Urinary bladder (tissue), 4 donors: ENCODE results near the gene RAE1. TPM values are rescaled to one million over a fixed set of nuclear protein-coding genes. Genes with fewer than 3 reads are reported as not detected.

ENCODE experiments used
- DNase-seq: peaks from one replicate; pipeline ENCODE4 v3.0.0-alpha.2; 2015; ENCODE audit errors: extremely low spot score
- H3K27ac ChIP-seq: one replicate; pipeline ENCODE4 v1.5.1; 2013; ENCODE audit warnings: low read depth, mild to moderate bottlenecking, moderate library complexity
- H3K36me3 ChIP-seq: one replicate; pipeline ENCODE4 v1.6.1; 2013; ENCODE audit warnings: mild to moderate bottlenecking, moderate library complexity; ENCODE audit not compliant: insufficient read depth
- H3K4me1 ChIP-seq: one replicate; pipeline ENCODE4 v1.6.1; 2013; ENCODE audit warnings: mild to moderate bottlenecking, moderate library complexity; ENCODE audit not compliant: insufficient read depth
- H3K4me3 ChIP-seq: one replicate; pipeline ENCODE4 v1.5.1; 2013; ENCODE audit warnings: low read depth, low read length
- WGBS: extraction: QIAGEN DNeasy Blood & Tissue Kit; methylation state at CpG from one replicate; pipeline ENCODE4 v1.1.7; 2013; 5-methylcytosine and 5-hydroxymethylcytosine counted together
- polyA plus RNA-seq: library from polyadenylated mRNA; stranded (reverse); fragments of 200-250 nt; gene quantifications from one replicate; pipeline ENCODE4 v1.2.3, GENCODE V29; 2013
- total RNA-seq: library from RNA; depleted of rRNA; stranded (reverse); fragments of >200 nt; gene quantifications from one replicate; pipeline ENCODE4 v1.2.3, GENCODE V29; 2014
- donor health status: healthy with polysubstance abuse.
- donor health status: healthy.

The RAE1 gene
- total and polyA plus RNA-seq, 2 donors = 20.4 to 23.6 TPM

DNA sequence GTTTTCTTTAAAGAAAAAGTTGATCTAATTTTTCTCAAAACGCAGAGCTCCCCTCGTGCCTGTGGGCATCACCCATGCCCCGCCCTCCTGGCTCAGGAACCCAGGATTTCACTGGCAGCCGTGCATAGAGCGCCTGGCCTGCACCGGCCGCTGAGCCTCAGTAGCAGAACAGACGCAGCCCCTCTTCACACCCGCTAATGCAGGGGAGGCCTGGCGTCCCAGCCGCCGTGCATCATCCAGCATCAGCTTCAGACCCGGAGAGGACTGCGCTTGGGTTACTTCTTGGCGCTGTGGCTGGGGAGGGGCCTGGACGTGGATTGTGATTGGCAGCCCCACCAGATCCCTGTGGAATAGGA, 58.2 kb downstream of the RAE1 start:
- Histone ChIP-seq H3K27ac (no peak overlapping the region), H3K4me1 (no peaks in the 10 kb centered on the region), H3K4me3 (no peak overlapping the region), H3K36me3 (peaks cover 1% of the 10 kb centered on the region)
- 59% methylated on average over 16 of the region's 16 CpGs for WGBS
- DNase-seq = no peak

DNA sequence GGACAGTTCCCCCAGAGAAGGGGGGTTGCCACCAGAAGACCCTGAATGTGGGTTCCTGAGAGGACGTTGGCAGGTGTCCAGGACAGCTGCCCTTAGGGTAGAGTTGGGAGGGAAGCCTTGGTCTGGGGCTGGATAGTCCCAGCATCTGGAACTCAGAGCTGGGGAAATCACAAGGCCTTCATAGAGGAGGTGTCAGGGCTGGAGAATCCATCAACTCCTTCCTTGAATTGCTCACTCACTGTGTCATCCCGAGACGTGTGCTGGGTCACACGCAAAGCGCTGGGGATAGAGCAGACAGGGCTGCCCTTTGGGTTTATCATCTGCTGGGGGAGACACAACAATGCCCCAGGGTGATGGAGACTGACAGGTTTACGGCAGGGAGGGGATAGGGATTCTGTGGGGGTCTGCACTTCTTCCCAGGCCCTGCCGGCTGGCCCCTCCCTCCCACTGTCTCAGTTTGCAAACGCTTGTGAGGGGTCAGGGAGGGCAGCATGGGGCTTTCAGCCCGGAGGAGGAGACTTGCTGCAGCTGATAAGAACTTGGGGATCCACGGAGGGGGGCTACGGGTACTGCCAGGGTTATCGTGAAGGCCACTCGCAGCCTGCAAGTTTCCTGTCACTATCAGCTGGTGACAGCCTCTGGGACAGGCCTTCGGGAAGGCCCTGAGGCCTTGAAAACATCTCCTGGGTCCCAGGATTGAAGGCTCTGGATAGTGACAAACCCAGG, 58.8 kb downstream of the RAE1 start:
- no peak for DNase-seq
- 39% methylated on average over 14 of the region's 14 CpGs for WGBS
- H3K4me1 ChIP-seq = no peaks in the 10 kb centered on the region
- H3K27ac ChIP-seq = no peak overlapping the region
- H3K4me3 ChIP-seq = no peak overlapping the region
- H3K36me3 ChIP-seq = peaks cover 1% of the 10 kb centered on the region

DNA sequence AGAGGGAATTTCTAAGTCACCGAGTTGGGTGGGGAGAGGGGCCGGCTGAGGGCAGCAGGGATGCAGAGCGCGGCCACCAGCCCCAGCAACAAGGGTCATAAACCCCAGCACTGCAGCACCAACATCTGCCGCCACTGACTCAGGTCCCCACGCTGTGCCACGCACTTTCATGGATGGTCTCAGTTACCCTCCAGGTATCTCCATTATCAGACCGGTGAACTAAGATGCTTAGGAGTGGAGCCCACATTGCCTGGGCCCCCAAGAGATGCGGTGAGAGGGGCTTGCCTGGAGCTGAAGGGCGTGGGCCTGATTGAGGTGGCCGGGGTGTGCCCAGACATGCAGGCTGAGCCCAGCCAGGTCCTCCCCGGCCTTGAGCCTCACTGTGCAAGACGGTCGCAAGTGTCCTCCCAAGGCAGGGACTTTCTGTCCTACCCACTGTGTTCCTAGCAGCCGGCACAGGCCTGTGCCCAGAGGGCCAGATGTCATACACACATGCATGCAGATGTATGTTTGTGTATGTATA, 59.4 kb downstream of the RAE1 start:
- H3K4me3 ChIP-seq = no peak overlapping the region
- DNase-seq = no peak
- H3K4me1 ChIP-seq = no peaks in the 10 kb centered on the region
- H3K27ac ChIP-seq = no peak overlapping the region
- WGBS = 76% methylated on average over 15 of the region's 15 CpGs
- H3K36me3 ChIP-seq = peaks cover 1% of the 10 kb centered on the region

DNA sequence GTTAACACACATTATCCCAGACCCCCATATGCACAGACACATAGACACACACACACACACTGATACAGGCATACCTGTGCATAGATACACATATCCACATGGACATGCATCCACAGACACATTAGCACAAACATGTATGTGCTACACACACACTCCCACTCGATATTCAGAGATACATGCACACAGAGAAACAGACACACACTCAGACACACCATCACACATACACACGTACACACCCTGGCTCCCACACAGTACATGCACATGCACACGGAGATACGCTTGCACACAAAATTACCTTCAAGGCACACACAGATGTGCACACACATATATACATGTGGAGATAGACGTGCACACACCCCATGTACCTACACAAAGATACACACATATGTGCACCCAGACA, 59.9 kb downstream of the RAE1 start:
- Histone ChIP-seq H3K4me1 (no peaks in the 10 kb centered on the region), H3K4me3 (no peak overlapping the region), H3K27ac (no peak overlapping the region), H3K36me3 (peaks cover 1% of the 10 kb centered on the region)
- no peak for DNase-seq
- 92% methylated on average over 5 of the region's 5 CpGs for WGBS

DNA sequence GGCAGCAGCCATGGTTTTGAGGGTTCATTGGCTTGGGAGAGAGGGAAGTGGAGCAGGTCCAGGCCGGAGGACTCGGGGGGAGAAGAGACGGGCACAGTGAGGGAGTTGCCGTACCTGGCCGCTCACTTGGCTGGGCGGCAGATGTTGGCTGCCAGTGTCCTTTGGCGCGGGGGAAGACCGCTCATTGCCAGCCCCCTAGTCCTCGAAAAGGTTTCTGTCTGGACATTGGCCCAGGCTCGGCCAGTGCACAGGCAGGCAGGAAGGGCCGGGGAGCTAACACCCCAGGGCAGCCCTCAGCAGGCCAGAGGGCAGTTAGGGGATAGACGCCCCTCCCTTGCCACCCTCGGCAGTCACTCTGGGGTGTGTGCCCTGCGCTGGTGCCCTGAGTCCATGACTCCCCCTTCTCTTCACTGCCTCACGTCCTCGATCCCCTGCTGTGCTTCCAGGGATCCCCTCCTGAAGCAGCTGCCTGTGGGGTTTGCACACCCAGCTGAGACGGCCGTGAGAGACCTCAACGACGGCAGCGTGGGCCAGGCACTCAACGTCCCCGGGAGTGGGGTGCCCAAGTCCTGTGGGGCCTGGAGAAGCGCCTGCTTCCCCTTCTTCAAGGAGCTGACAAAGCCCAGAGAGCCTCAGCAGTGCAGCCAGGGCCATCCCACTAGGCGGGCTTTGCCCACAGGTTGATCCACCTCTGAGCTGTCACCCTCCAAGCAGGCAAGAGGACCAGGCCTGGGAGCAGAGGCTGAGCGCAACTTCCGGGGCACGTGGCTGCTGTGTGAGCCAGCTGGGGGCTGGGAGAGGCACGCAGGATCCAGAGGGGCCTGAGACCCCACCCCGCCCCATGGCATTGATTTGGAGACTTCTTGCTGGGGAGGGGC, 60.6 kb downstream of the RAE1 start:
- Histone ChIP-seq H3K36me3 (peaks cover 1% of the 10 kb centered on the region), H3K4me1 (no peaks in the 10 kb centered on the region), H3K4me3 (no peak overlapping the region), H3K27ac (no peak overlapping the region)
- 78% methylated on average over 31 of the region's 31 CpGs for WGBS
- no peak for DNase-seq

DNA sequence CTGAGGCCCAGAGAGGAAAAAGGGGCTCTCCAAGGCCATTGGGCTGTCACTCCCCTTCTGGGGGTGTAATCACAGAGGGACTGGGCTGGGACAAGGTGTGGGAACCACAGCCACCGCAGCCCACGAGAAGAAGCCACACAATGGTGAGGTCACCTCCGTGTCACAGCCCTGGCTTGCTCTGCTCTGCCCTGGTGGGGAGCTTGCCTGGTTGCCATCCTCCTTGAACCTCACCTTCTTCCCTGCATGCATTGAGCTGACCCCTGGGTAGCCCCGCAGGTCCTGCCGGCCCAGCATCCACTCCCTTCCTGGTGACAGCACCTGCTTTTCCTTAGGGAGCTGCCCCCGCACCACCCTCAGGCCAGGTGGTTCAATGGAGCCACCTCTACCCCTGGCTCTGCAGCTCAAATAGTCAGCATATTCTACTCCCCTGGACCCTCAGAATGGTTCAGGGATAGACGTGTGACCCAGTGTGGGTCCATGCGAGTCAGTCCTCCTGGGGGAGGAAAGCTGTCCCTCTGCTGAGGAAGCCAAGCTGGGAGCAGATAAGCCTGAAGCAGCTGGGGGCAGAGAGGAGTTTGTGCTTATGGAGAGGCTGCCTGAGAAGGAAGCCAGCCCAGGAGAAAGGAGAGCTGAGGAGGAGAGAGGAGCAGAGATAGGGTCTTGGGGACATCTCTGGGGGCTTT, 61.4 kb downstream of the RAE1 start:
- 75% methylated on average over 8 of the region's 8 CpGs for WGBS
- DNase-seq = no peak
- no peak overlapping the region for H3K27ac ChIP-seq
- no peaks in the 10 kb centered on the region for H3K4me1 ChIP-seq
- H3K4me3 ChIP-seq = no peak overlapping the region
- peaks cover 1% of the 10 kb centered on the region for H3K36me3 ChIP-seq

DNA sequence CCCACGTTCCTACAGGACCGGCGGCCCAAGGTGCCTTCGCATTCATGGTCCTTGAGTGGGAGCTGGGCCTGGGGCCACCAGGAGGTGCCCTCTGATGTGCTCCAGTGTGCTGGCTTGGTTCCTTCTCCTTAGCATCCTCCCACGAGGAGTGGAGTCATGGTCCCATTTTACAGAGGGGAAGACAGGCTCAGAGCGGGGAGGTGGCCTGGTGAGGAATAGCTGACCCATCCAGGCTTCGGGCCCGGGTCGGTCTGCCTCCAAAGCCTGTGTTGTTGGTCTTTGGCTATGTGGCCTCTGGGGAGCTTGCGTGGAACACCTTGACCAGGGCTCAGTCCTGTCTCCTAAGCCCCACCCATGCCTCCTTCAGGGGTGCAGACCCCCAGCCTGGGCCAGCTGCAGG, 62.9 kb downstream of the RAE1 start:
- DNase-seq = no peak
- WGBS = 92% methylated on average over 10 of the region's 10 CpGs
- H3K27ac ChIP-seq = no peak overlapping the region
- H3K4me1 ChIP-seq = no peaks in the 10 kb centered on the region
- H3K4me3 ChIP-seq = no peak overlapping the region
- no peaks in the 10 kb centered on the region for H3K36me3 ChIP-seq

DNA sequence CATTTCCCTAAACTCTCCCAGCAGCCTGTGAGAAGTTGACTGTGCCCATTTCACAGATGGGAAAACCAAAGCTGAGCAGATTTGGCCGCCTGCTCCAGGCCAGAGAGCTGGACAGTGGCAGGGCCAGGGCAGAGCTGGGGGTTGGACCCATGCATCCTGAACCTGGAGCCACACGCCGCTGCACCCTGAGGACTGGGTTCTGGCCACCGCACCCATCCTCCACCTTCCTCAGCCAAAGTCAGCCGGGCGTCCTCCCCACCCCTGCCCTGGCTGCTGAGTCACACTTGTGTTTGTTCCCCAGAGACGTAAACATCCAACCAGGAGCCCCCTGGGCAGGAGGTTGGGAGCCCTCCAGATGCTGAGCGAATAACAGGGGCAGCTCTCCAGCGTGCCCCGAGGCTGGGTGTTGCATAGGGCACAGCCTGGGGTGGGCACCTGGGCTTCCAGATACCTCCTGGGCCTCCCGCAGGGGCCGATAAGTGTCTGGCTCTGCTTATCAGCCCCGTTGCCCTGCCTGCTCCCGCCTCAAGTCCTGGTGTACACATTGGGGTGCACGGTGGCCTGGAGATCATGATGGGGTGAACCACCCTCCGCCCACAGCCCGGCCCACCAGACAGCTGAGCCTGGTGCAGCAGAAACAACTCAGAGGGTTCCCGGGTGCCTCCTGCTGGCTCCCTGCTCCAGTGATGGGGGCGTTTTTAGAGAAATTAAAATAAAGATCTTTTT, 64.0 kb downstream of the RAE1 start:
- no peak for DNase-seq
- H3K36me3 ChIP-seq = no peaks in the 10 kb centered on the region
- no peak overlapping the region for H3K4me3 ChIP-seq
- no peak overlapping the region for H3K27ac ChIP-seq
- WGBS = 57% methylated on average over 19 of the region's 19 CpGs
- H3K4me1 ChIP-seq = no peaks in the 10 kb centered on the region

DNA sequence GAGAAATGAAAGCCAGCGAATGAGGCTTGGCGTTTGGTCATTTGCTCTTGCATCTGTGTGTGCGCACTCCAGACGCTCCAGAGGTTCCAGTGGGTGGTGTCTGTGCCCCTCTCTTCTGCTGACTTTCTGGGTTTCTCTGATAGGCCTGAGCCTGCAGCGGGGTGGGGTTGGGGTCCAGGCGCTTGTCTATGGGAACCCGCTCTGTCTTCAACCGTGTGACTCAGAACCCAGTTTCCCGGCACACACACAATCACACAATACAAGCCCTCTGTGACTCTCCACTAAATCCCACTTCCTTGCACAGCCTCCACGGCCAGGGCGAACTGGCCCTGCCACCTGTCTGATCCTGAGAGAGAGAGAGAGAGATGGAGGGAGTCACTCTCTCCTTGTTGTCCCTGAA, 64.7 kb downstream of the RAE1 start:
- H3K27ac ChIP-seq = no peak overlapping the region
- no peak overlapping the region for H3K4me3 ChIP-seq
- 82% methylated on average over 11 of the region's 11 CpGs for WGBS
- no peaks in the 10 kb centered on the region for H3K4me1 ChIP-seq
- no peaks in the 10 kb centered on the region for H3K36me3 ChIP-seq
- no peak for DNase-seq

DNA sequence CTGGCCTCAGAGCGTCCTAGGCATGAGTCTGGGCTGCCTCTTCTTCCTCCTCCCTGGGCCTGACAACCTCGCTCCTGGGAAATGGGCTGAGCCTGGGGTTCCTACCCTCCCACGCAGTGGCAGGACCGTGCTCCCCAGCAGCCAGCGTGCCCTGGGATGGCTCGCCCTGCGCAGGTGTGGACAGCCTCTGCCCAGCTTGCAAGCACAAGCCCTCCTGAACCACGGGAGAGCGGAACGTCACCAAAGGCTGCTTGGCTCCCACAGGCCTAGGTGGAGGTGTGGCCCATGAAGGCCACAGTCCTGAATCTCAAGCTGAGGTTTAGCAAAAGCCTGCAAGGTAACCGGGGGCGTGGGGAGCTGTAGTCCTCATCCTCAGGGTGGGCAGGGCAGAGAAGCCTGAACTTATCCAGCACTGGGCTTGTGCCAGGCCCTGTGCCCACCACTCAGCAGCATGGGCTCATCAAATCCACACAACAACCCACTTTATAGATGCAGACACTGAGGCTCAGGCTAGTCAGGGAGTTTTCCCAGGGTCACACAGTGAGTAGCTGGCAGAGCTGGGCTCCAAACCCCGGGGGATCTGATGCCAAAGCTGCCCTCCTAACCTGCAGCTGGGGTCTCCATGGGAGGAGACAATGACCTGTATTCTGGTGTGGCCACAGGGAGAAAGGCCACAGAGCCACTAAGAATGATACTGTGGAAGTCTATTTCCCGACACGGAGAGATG, 65.4 kb downstream of the RAE1 start:
- no peaks in the 10 kb centered on the region for H3K36me3 ChIP-seq
- 87% methylated on average over 15 of the region's 15 CpGs for WGBS
- no peak overlapping the region for H3K27ac ChIP-seq
- H3K4me1 ChIP-seq = no peaks in the 10 kb centered on the region
- no peak for DNase-seq
- no peak overlapping the region for H3K4me3 ChIP-seq

DNA sequence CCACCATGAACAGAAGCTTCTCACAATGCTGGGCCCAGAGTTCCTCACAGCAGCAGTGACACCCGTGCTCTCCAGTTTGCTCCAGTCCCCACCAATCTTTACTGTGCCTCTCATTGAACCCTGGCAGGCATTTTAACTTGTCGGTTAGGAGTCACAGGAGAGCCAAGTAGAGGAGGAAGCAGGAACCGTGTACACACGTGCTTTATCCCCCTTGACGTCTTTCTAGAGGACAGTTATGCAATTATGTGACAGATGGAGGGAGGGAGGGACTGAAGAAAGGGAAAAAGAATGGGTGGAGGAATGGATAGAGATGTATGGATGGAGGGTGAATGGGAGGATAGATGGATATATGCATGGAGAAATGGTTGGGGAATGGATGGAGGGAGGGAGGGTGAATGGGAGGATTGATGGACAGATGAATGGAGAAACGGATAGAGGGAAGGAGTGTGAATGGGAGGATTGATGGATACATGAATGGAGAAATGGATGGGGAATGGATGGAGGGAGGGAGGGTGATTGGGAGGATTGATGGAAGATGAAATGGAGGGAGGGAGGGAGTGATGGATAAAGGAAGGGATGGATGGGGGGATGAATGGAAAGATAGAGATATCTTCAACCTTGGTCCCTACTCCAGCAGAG, 66.1 kb downstream of the RAE1 start:
- Histone ChIP-seq H3K36me3 (no peaks in the 10 kb centered on the region), H3K4me3 (no peak overlapping the region), H3K27ac (no peak overlapping the region), H3K4me1 (no peaks in the 10 kb centered on the region)
- DNase-seq = no peak
- WGBS = 62% methylated on average over 6 of the region's 6 CpGs
